ENCODE results near the gene RPL38. TPM values are rescaled to one million over a fixed set of nuclear protein-coding genes. Genes with fewer than 3 reads are reported as not detected.

RPL38 gene
- 224 and 591 TPM in 2 replicates for total RNA-seq

GRCh38 chr17:74203439-74204240, at the start of gene RPL38:
TSS of gene RPL38 (plus strand) at chr17:74203678. CDS start at chr17:74203956, 278 bp downstream.

GRCh38 chr17:74212913-74213791, 9.7 kb downstream of the RPL38 start, which contains the start of gene TTYH2:
TSS of gene TTYH2 (plus strand) at chr17:74213571. CDS start at chr17:74213588, 17 bp downstream.

Other genes starting within 250 kb of the RPL38 start
- 1.3 and 1.8 TPM in 2 replicates for gene TTYH2, start 9.9 kb downstream of the RPL38 start, total RNA-seq
- not detected in 2 replicates for gene DNAI2, start 70.6 kb downstream of the RPL38 start, total RNA-seq
- 0.11 TPM in 1 of 2 replicates, not detected in the other for gene KIF19, start 122.5 kb downstream of the RPL38 start, total RNA-seq
- not detected in 2 replicates for gene BTBD17, start 158.2 kb downstream of the RPL38 start, total RNA-seq
- gene GPR142, start 163.8 kb downstream of the RPL38 start, total RNA-seq: not detected in 2 replicates
- gene GPRC5C, start 228.4 kb downstream of the RPL38 start, total RNA-seq: 17.1 and 20.1 TPM in 2 replicates

All from articular chondrocyte of knee joint (primary cell).